Colonic mucosa (tissue), 4 donors: ENCODE data around the gene PADI3. TPM values are rescaled to one million over a fixed set of nuclear protein-coding genes. Genes with fewer than 3 reads are reported as not detected.

Experiments
- DNase-seq: peaks from one replicate; pipeline ENCODE4 v3.0.0-alpha.2; 2020
- H3K27ac ChIP-seq: fragments of 200-600 bp; one replicate; pipeline ENCODE4 v1.8.0; 2021
- H3K27me3 ChIP-seq: fragments of 200-600 bp; one replicate; pipeline ENCODE4 v1.8.0; 2021
- H3K36me3 ChIP-seq: fragments of 200-600 bp; one replicate; pipeline ENCODE4 v1.8.0; 2021
- H3K4me1 ChIP-seq: fragments of 200-600 bp; one replicate; pipeline ENCODE4 v1.8.0; 2021; ENCODE audit warnings: mild to moderate bottlenecking
- H3K4me3 ChIP-seq: fragments of 200-600 bp; one replicate; pipeline ENCODE4 v1.8.0; 2021
- H3K9ac ChIP-seq, 2 donors: one replicate each; pipeline ENCODE4 v1.7.0; 2013; ENCODE audit warnings: control low read depth in 2 of 2, low read depth in 2 of 2, low read length in 2 of 2
- H3K9me3 ChIP-seq: fragments of 200-600 bp; one replicate; pipeline ENCODE4 v1.8.0; 2021
- intact Hi-C: fragments of 100-400 bp; cut with DNase I; formaldehyde crosslinking; loops from one replicate; pipeline ENCODE4 v1.14.1; 2022
- total RNA-seq, 2 donors: library from RNA; stranded (reverse); fragmentation: NEBNext Ultra II Directional in 1 of 2; extraction: Animal tissue kit (Norgen Biotek cat#: 25700) in 1 of 2; gene quantifications; one replicate each; pipeline ENCODE4 v1.2.1, GENCODE V29; 2021
- TF ChIP-seq, protein P1 (sequence below): fragments of 200-600 bp; IDR thresholded peaks from one replicate; pipeline ENCODE4 v1.8.0; 2022; ENCODE audit warnings: antibody characterized with exemption, mild to moderate bottlenecking
- donor health status: healthy.
- donor health status: DM: no; HTN: no; CAD: no.
- donor health status: DM: no; HTN: no; CAD: no.

The PADI3 gene
- total RNA-seq, 2 donors from 2014 or later: 0.13 TPM; not detected in 1

DNA sequence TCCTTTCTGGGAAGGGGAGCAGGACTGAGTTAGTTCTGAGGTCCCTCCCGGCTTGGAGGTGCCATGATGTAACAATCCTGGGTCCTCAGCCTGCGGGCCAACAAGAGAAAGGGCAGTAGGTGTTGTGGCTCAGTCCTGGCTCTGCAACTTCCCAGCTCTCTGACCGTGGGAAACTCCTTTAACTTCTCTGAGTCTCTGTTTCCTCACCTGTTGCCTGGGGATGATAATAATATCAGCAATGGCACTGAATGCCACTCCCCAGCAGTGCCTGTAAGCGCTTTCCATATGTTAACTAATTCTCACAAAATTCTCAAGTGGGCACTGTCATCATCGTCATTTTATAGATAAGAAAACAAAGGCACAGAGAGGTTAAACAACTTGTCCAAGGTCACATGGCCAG lies 2.3 kb downstream of the PADI3 start:
- H3K27me3 ChIP-seq: no peaks in the 10 kb centered on the region
- H3K4me3 ChIP-seq: no peak overlapping the region
- intact Hi-C loops: no loop called here
- no peaks in the 10 kb centered on the region for H3K36me3 ChIP-seq
- no peak overlapping the region for H3K9ac ChIP-seq
- peaks cover 3% of the 10 kb centered on the region for H3K4me1 ChIP-seq
- H3K27ac ChIP-seq: peak overlapping the region; percentile 29
- TF ChIP-seq, protein P1, sequence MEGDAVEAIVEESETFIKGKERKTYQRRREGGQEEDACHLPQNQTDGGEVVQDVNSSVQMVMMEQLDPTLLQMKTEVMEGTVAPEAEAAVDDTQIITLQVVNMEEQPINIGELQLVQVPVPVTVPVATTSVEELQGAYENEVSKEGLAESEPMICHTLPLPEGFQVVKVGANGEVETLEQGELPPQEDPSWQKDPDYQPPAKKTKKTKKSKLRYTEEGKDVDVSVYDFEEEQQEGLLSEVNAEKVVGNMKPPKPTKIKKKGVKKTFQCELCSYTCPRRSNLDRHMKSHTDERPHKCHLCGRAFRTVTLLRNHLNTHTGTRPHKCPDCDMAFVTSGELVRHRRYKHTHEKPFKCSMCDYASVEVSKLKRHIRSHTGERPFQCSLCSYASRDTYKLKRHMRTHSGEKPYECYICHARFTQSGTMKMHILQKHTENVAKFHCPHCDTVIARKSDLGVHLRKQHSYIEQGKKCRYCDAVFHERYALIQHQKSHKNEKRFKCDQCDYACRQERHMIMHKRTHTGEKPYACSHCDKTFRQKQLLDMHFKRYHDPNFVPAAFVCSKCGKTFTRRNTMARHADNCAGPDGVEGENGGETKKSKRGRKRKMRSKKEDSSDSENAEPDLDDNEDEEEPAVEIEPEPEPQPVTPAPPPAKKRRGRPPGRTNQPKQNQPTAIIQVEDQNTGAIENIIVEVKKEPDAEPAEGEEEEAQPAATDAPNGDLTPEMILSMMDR: no peak
- no peak for DNase-seq
- no peaks in the 10 kb centered on the region for H3K9me3 ChIP-seq

DNA sequence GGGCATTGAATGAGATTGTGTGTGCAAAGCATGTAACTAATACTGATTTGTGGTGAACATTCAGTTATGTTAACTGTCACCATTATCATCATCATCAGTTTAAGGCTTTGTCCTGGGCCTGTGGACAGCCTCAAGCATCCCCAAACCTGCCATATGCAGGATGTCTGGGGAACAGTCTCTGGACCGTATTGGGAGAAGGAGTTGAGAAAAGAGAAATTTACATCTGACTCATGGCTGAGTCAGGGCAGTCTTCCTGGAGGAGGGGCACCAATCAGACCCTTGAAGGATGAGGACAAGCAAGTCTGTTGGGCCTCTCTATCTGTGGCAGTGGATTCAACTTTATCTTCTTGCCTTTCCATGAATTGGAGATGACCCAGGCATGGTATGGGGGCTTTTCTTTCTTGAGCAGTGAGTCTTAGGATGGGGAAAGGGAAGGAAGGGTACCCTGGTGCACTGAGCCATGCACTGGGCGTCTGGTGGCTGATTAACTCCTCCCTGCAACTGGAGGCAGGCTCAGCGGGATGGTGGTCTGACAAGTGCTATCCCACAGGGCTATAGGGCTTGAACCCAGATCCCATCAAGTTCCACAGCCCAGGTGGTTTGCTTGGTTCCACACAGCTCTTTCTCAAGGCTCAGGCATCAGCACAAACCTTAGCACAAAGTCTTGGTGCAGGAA lies 2.9 kb downstream of the PADI3 start:
- intact Hi-C loops: no loop called here
- H3K4me3 ChIP-seq: no peak overlapping the region
- TF ChIP-seq, protein P1: no peak
- no peak overlapping the region for H3K9ac ChIP-seq
- peaks cover 3% of the 10 kb centered on the region for H3K4me1 ChIP-seq
- H3K27ac ChIP-seq: peak overlapping the region; percentile 29
- H3K27me3 ChIP-seq: no peaks in the 10 kb centered on the region
- no peak for DNase-seq
- no peaks in the 10 kb centered on the region for H3K36me3 ChIP-seq
- no peaks in the 10 kb centered on the region for H3K9me3 ChIP-seq

DNA sequence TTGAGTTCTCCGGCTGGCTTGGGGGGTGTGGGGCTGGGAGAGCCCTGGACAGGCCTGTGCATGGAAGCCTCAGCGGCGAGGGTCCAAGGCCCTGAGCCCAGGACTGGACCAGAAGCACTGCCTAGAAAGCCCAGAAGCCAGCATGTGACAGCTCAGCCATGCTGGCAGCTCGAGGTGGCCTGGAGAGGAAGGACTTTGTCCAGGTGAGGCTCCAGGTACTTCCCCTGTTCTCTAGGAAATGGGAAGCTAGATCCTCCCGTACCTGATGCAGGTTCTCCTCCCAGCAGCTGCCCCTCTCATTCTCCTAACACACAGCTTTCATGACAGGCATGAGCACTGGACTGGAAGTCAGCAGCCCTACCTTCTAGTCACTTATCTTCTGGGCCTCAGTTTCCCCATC lies 6.4 kb downstream of the PADI3 start:
- Histone ChIP-seq H3K9ac (no peak overlapping the region), H3K9me3 (no peaks in the 10 kb centered on the region), H3K36me3 (no peaks in the 10 kb centered on the region), H3K27me3 (no peaks in the 10 kb centered on the region), H3K4me3 (no peak overlapping the region), H3K27ac (no peak overlapping the region), H3K4me1 (peaks cover 3% of the 10 kb centered on the region)
- intact Hi-C loops: no loop called here
- DNase-seq: peak; percentile 42
- TF ChIP-seq, protein P1: no peak

DNA sequence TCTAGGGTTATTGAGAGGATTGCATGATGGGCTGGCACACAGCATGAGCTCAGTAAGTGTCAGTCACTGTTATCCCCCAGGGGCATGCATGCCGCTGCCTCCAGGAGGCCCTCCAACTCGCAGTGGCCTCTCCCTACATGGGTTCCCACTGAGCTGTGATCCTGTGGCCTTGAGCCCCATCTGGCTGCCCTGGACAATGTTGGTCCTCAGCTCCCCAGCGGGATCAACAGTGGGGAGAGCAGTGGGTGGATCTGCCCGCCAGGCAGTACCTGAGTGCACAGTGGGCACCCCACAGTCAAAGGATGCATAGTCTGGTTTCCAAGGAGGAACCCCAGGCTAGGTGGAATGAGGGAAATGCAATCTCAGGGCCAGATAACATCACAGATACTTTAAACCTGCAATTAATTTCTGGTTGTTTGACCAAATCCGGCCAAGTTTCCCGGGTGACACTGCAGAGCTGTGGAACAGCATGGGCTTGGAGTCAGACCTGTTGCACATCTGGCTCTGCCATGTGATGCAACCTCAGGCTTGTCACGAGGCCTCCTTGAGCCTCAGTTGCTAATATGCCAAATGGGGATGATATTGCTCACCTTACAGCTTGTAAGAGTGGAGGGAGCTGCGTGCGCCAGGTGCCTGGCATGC lies 9.3 kb downstream of the PADI3 start:
- Histone ChIP-seq H3K27ac (no peak overlapping the region), H3K9me3 (no peaks in the 10 kb centered on the region)
- intact Hi-C loops: no loop called here

DNA sequence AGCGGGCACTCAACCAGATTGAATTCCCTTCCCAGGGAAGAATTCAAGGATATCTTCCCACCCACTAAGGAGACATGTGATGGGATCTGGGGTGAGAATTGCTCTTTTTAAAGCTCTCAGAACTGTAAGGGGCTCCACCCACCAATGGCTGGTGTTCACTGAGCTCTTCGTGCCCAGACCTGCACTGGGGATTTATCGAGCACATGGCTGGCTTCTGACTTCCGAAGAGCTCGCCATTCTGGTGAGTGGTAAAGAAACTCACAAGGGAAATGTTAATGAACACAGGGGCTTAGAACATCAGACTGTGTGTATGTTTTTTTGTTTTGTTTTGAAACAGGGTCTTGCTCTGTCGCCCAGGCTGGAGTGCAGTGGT lies 9.8 kb downstream of the PADI3 start:
- no peak overlapping the region for H3K27ac ChIP-seq
- TF ChIP-seq, protein P1: no peak
- no peak for DNase-seq

More for the DNA sequence above, 9.3 kb downstream of the PADI3 start:
- no peaks in the 10 kb centered on the region for H3K27me3 ChIP-seq
- TF ChIP-seq, protein P1: no peak
- no peaks in the 10 kb centered on the region for H3K36me3 ChIP-seq
- H3K9ac ChIP-seq: no peak overlapping the region
- DNase-seq: no peak
- H3K4me3 ChIP-seq: no peak overlapping the region
- peaks cover 3% of the 10 kb centered on the region for H3K4me1 ChIP-seq

More for the DNA sequence above, 9.8 kb downstream of the PADI3 start:
- no peak overlapping the region for H3K4me3 ChIP-seq
- no peak overlapping the region for H3K9ac ChIP-seq
- H3K27me3 ChIP-seq: no peaks in the 10 kb centered on the region
- intact Hi-C loops: no loop called here
- no peaks in the 10 kb centered on the region for H3K9me3 ChIP-seq
- H3K36me3 ChIP-seq: no peaks in the 10 kb centered on the region
- H3K4me1 ChIP-seq: peaks cover 3% of the 10 kb centered on the region
